GM12878 (cell line): ENCODE measurements around the gene DUSP22. TPM values are rescaled to one million over a fixed set of nuclear protein-coding genes. Genes with fewer than 3 reads are reported as not detected.

Experiments used
- ATAC-seq: fragments of 200-7000 bp; cut with Tn5 transposase; 3 replicates; pipeline ENCODE4 v1.9.1; 2020; ENCODE audit warnings: mild to moderate bottlenecking, moderate library complexity
- BruUV-seq: library from RNA; stranded (reverse); fragments of 400-500 nt; replicated peaks from 2 replicates; lab custom pipeline; 2021; lab: Mats Ljungman, UMichigan
- CTCF ChIA-PET: fragments of 300-600 bp; sonication (Branson Sonifier 250); formaldehyde crosslinking; extraction: SDS; loops from one replicate; lab custom pipeline; 2021; ENCODE audit warnings: inconsistent platforms; lab: Yijun Ruan, JAX
- POLR2A ChIA-PET: fragments of 350-600 bp; formaldehyde crosslinking; extraction: SDS; loops from one replicate; lab custom pipeline; 2021; ENCODE audit warnings: inconsistent platforms; lab: Charles Lee
- RAD21 ChIA-PET: fragments of 300-600 bp; sonication (Branson Sonifier 250); formaldehyde crosslinking; loops from one replicate; lab custom pipeline; 2023; ENCODE audit warnings: antibody characterized with exemption; ENCODE audit not compliant: unreplicated experiment; lab: Charles Lee
- SMC1A ChIA-PET: fragments of 300-600 bp; sonication (Branson Sonifier 250); formaldehyde crosslinking; loops from one replicate; lab custom pipeline; 2023; ENCODE audit not compliant: unreplicated experiment, uncharacterized antibody; lab: Charles Lee
- DNase-seq: peaks from one replicate; pipeline ENCODE4 v3.0.0-alpha.2; 2011; ENCODE audit warnings: low read depth, low spot score
- FAIRE-seq: peaks from 3 replicates; lab custom pipeline; 2011; peaks lifted over from hg19 to GRCh38; lab: Jason Lieb, UNC
- H2AFZ ChIP-seq: 2 replicates; pipeline ENCODE4 v1.6.0; 2011; ENCODE audit warnings: low read depth, low read length, control low read depth; ENCODE audit not compliant: control insufficient read depth
- H3K27ac ChIP-seq: 2 replicates; pipeline ENCODE4 v1.5.1; 2011; ENCODE audit warnings: control low read depth; ENCODE audit not compliant: control insufficient read depth, insufficient read depth
- H3K27me3 ChIP-seq, 2 experiments: replicated peaks in 1 of 2; 2 replicates each; pipeline versions ENCODE4 v1.6.0 to v1.6.1; 2011; ENCODE audit warnings: low read length in 1 of 2; ENCODE audit not compliant: control insufficient read depth in 2 of 2, insufficient read depth in 2 of 2
- H3K36me3 ChIP-seq, 2 experiments: 2 replicates each; pipeline ENCODE4 v1.5.1; 2011; ENCODE audit warnings: low read length in 1 of 2; ENCODE audit not compliant: control insufficient read depth in 2 of 2, insufficient read depth in 2 of 2
- H3K4me1 ChIP-seq: 2 replicates; pipeline ENCODE4 v1.6.1; 2011; ENCODE audit warnings: mild to moderate bottlenecking, low read length, moderate library complexity, mixed read lengths; ENCODE audit not compliant: control insufficient read depth, insufficient read depth
- H3K4me2 ChIP-seq: 2 replicates; pipeline ENCODE4 v1.6.0; 2011; ENCODE audit warnings: control low read depth; ENCODE audit not compliant: control insufficient read depth, insufficient read depth
- H3K4me3 ChIP-seq: fragments of 200-600 bp; sonication (generic); 2 replicates; pipeline ENCODE4 v1.5.1; 2016
- H3K79me2 ChIP-seq: 2 replicates; pipeline ENCODE4 v1.6.0; 2011; ENCODE audit warnings: low read length; ENCODE audit not compliant: control insufficient read depth, insufficient read depth
- H3K9ac ChIP-seq: 2 replicates; pipeline ENCODE4 v1.8.0; 2011; ENCODE audit warnings: low read length, control low read depth, mixed read lengths; ENCODE audit not compliant: control insufficient read depth, insufficient read depth
- H3K9me3 ChIP-seq: replicated peaks from 3 replicates; pipeline ENCODE4 v1.5.1; 2011; ENCODE audit warnings: mild to moderate bottlenecking, low read length; ENCODE audit not compliant: control insufficient read depth, insufficient read depth
- H4K20me1 ChIP-seq: 2 replicates; pipeline ENCODE4 v1.6.0; 2011; ENCODE audit not compliant: control insufficient read depth, insufficient read depth
- CBFB ChIP-seq: IDR thresholded peaks from 2 replicates; pipeline ENCODE4 v1.6.1; 2016; ENCODE audit warnings: antibody characterized with exemption, low read depth
- DPF2 ChIP-seq: fragments of 450-650 bp; IDR thresholded peaks from 2 replicates; pipeline ENCODE4 v1.6.1; 2017; ENCODE audit warnings: mild to moderate bottlenecking
- EGR1 ChIP-seq, 2 experiments: IDR thresholded peaks; 1 replicate in 1 of 2; 2 replicates in 1 of 2; pipeline ENCODE4 v1.6.1; 2011 to 2012; ENCODE audit warnings: low read depth in 2 of 2, low read length in 2 of 2, borderline replicate concordance in 1 of 2, mild to moderate bottlenecking in 1 of 2, moderate library complexity in 1 of 2
- FOXK2 ChIP-seq: fragments of 450-650 bp; IDR thresholded peaks from 2 replicates; pipeline ENCODE4 v1.6.1; 2017; ENCODE audit warnings: mild to moderate bottlenecking, moderate library complexity
- IKZF2 ChIP-seq, 2 experiments: fragments of 450-650 bp; IDR thresholded peaks; 2 replicates each; pipeline ENCODE4 v1.6.1; 2017; ENCODE audit warnings: mild to moderate bottlenecking in 2 of 2, moderate library complexity in 2 of 2
- MYC ChIP-seq: IDR thresholded peaks from 2 replicates; pipeline ENCODE4 v1.6.1; 2011; ENCODE audit warnings: mild to moderate bottlenecking, low read length, moderate library complexity, inconsistent platforms; ENCODE audit not compliant: insufficient read depth, insufficient replicate concordance, insufficient read length, severe bottlenecking
- NR2C2 ChIP-seq: IDR thresholded peaks from 2 replicates; pipeline ENCODE4 v1.6.1; 2011; ENCODE audit warnings: borderline replicate concordance, low read depth; ENCODE audit not compliant: control insufficient read depth, insufficient read length
- POLR2AphosphoS5 ChIP-seq: IDR thresholded peaks from 2 replicates; pipeline ENCODE4 v1.6.1; 2011; ENCODE audit warnings: mild to moderate bottlenecking, low read length, inconsistent platforms
- SIX5 ChIP-seq: IDR thresholded peaks from 2 replicates; pipeline ENCODE4 v1.6.1; 2011; ENCODE audit warnings: mild to moderate bottlenecking, low read depth, low read length, moderate library complexity; ENCODE audit not compliant: severe bottlenecking
- SMC3 ChIP-seq: IDR thresholded peaks from 2 replicates; pipeline ENCODE4 v1.6.1; 2011; ENCODE audit warnings: low read length, improper control_type of control experiment, borderline replicate concordance
- YY1 ChIP-seq: IDR thresholded peaks from 2 replicates; pipeline ENCODE4 v1.6.1; 2011; ENCODE audit warnings: low read depth, mild to moderate bottlenecking, low read length
- WGBS: methylation state at CpG from one replicate; pipeline ENCODE4 v1.1.6; 2016; ENCODE audit warnings: low lambda C conversion rate; ENCODE audit not compliant: insufficient replicate concordance, insufficient coverage; ENCODE audit errors: missing lambda C conversion rate; 5-methylcytosine and 5-hydroxymethylcytosine counted together
- in situ Hi-C: fragments of 300-500 bp; cut with MboI; formaldehyde crosslinking; loops from 9 replicates; pipeline ENCODE4 v1.14.3; 2018; ENCODE audit warnings: mixed read lengths
- intact Hi-C: fragments of 100-400 bp; cut with micrococcal nuclease; formaldehyde crosslinking; loops from one replicate; pipeline ENCODE4 v1.14.2; 2022; ENCODE audit not compliant: unreplicated experiment
- polyA plus RNA-seq, 11 experiments: library from polyadenylated mRNA; depleted of rRNA in 4 of 11; unstranded in 6 of 11; stranded (reverse) in 5 of 11; fragments of >200 nt; fragmentation: Nextera tagmentation in 4 of 11; fragmentation: Illumina TruSeq in 1 of 11; extraction: Ambion mirVana in 4 of 11; extraction: Trizol in 1 of 11; gene quantifications; 1 replicate in 1 of 11; 2 replicates in 10 of 11; pipeline versions ENCODE4 v1.2.1 to v1.2.3, GENCODE V29; 2011 to 2016; ENCODE audit warnings: inconsistent platforms in 2 of 11, missing spikeins in 2 of 11, low read depth in 1 of 11
- total RNA-seq, 4 experiments: library from RNA; depleted of rRNA in 3 of 4; stranded (reverse); fragments of >200 nt in 3 of 4; fragmentation: Illumina TruSeq in 1 of 4; extraction: Trizol in 1 of 4; gene quantifications; 2 replicates each; pipeline versions ENCODE4 v1.2.1 to v1.2.3, GENCODE V29; 2013 to 2021
- TF ChIP-seq, protein P1 (sequence below): IDR thresholded peaks from 2 replicates; pipeline ENCODE4 v1.6.1; 2012; ENCODE audit warnings: low read depth, low read length, improper control_type of control experiment
- TF ChIP-seq, protein P2 (sequence below): fragments of 450-650 bp; IDR thresholded peaks from 2 replicates; pipeline ENCODE4 v1.6.1; 2018; ENCODE audit warnings: borderline replicate concordance, mild to moderate bottlenecking; ENCODE audit not compliant: partially characterized antibody
- TF ChIP-seq, protein P3 (sequence below): fragments of 450-650 bp; IDR thresholded peaks from 2 replicates; pipeline ENCODE4 v1.6.1; 2017; ENCODE audit warnings: antibody characterized with exemption, mild to moderate bottlenecking, moderate library complexity

The DUSP22 gene
- total and polyA plus RNA-seq, 10 of the 15 experiments (the other 5 are each of a cell fraction or from before 2014, with no cell fraction given) = 78.9 to 156 (median 107) TPM

DNA sequence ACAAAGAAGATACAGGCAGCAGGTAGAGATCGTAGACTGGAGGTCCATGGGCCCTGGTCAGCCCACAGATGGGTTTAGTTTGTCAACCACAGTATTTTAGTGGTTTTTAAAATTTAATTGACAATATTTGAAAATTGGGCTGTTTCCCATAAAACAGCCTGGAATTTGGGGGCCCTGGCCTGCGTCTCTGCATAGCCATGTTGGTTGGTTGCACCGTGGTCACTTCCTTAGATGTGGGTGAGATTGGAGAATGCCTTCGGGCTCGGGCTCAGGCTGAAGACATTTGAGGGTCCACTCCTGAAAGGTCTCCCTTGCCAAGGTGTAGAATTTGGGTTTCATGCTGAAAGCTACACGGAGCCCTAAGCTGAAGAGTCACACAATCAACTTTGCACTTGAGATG, 7.7 kb downstream of the DUSP22 start:
- ATAC-seq (no peak), FAIRE-seq (no peak), DNase-seq (no peak)
- POLR2A ChIA-PET = interaction anchor here (0.8 to 6.4 kb wide), 8 partner anchors 9 to 73 kb away, joined by 3 to 67 read pairs (median 10); no protein-coding TSS in a partner anchor
- H3K4me3 ChIP-seq = no peak overlapping the region
- H4K20me1 ChIP-seq = no peaks in the 10 kb centered on the region
- H3K4me1 ChIP-seq = peaks cover 78% of the 10 kb centered on the region
- RAD21 ChIA-PET = interaction anchor here (0.8 to 6.4 kb wide), 10 partner anchors 8 to 72 kb away, joined by 3 to 112 read pairs (median 6); no protein-coding TSS in a partner anchor
- no peaks in the 10 kb centered on the region for H3K9me3 ChIP-seq
- H3K9ac ChIP-seq = no peak overlapping the region
- H2AFZ ChIP-seq = no peak overlapping the region
- in situ Hi-C loops = no loop called here
- no TSS peak for BruUV-seq
- SMC1A ChIA-PET = interaction anchor here (0.7 to 7.2 kb wide), 15 partner anchors 10 to 100 kb away, joined by 3 to 221 read pairs (median 7); no protein-coding TSS in a partner anchor
- WGBS = 80% methylated on average over 6 of the region's 6 CpGs
- H3K36me3 ChIP-seq = peaks cover 13 to 15% of the 10 kb centered on the region in 2 experiments; a peak in 3 of 4 replicates
- no peaks in the 10 kb centered on the region for H3K27me3 ChIP-seq
- intact Hi-C loops = no loop called here
- no peak for TF ChIP-seq NR2C2
- no peak for TF ChIP-seq CBFB
- TF ChIP-seq, protein P1, sequence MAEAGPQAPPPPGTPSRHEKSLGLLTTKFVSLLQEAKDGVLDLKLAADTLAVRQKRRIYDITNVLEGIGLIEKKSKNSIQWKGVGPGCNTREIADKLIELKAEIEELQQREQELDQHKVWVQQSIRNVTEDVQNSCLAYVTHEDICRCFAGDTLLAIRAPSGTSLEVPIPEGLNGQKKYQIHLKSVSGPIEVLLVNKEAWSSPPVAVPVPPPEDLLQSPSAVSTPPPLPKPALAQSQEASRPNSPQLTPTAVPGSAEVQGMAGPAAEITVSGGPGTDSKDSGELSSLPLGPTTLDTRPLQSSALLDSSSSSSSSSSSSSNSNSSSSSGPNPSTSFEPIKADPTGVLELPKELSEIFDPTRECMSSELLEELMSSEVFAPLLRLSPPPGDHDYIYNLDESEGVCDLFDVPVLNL = no peak
- no peak for TF ChIP-seq MYC
- TF ChIP-seq SMC3 = no peak
- TF ChIP-seq, protein P2, sequence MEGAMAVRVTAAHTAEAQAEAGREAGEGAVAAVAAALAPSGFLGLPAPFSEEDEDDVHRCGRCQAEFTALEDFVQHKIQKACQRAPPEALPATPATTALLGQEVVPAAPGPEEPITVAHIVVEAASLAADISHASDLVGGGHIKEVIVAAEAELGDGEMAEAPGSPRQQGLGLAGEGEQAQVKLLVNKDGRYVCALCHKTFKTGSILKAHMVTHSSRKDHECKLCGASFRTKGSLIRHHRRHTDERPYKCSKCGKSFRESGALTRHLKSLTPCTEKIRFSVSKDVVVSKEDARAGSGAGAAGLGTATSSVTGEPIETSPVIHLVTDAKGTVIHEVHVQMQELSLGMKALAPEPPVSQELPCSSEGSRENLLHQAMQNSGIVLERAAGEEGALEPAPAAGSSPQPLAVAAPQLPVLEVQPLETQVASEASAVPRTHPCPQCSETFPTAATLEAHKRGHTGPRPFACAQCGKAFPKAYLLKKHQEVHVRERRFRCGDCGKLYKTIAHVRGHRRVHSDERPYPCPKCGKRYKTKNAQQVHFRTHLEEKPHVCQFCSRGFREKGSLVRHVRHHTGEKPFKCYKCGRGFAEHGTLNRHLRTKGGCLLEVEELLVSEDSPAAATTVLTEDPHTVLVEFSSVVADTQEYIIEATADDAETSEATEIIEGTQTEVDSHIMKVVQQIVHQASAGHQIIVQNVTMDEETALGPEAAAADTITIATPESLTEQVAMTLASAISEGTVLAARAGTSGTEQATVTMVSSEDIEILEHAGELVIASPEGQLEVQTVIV = no peak
- TF ChIP-seq YY1 = no peak
- no peak for TF ChIP-seq FOXK2
- TF ChIP-seq EGR1 (IDR thresholded peaks at IDR 0.05; ENCODE audit: borderline replicate concordance in 1 of 2, low read depth in 2 of 2, low read length in 2 of 2) = no peak
- TF ChIP-seq, protein P3, sequence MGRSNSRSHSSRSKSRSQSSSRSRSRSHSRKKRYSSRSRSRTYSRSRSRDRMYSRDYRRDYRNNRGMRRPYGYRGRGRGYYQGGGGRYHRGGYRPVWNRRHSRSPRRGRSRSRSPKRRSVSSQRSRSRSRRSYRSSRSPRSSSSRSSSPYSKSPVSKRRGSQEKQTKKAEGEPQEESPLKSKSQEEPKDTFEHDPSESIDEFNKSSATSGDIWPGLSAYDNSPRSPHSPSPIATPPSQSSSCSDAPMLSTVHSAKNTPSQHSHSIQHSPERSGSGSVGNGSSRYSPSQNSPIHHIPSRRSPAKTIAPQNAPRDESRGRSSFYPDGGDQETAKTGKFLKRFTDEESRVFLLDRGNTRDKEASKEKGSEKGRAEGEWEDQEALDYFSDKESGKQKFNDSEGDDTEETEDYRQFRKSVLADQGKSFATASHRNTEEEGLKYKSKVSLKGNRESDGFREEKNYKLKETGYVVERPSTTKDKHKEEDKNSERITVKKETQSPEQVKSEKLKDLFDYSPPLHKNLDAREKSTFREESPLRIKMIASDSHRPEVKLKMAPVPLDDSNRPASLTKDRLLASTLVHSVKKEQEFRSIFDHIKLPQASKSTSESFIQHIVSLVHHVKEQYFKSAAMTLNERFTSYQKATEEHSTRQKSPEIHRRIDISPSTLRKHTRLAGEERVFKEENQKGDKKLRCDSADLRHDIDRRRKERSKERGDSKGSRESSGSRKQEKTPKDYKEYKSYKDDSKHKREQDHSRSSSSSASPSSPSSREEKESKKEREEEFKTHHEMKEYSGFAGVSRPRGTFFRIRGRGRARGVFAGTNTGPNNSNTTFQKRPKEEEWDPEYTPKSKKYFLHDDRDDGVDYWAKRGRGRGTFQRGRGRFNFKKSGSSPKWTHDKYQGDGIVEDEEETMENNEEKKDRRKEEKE = no peak
- TF ChIP-seq SIX5 = no peak
- no peak for TF ChIP-seq POLR2AphosphoS5
- no peak for TF ChIP-seq DPF2
- no peak for TF ChIP-seq IKZF2 (IDR thresholded peaks at IDR 0.05)
- peaks cover 93% of the 10 kb centered on the region for H3K79me2 ChIP-seq
- CTCF ChIA-PET = interaction anchor here (0.9 to 5.7 kb wide), 8 partner anchors 9 to 202 kb away, joined by 3 to 46 read pairs (median 5); no protein-coding TSS in a partner anchor
- H3K27ac ChIP-seq = 0 out of 2 replicates have a peak overlapping the region, but pooled peaks have one; percentile 100
- H3K4me2 ChIP-seq = no peak overlapping the region; the same call in 1 of the 2 replicates
